ENCODE measurements around the gene GALNT1. TPM values are rescaled to one million over a fixed set of nuclear protein-coding genes. Genes with fewer than 3 reads are reported as not detected.

The GALNT1 gene
- total and polyA plus RNA-seq, 2 donors (not counting 1 experiment from before 2014, with no cell fraction given), result 7.5 to 51.3 TPM

DNA sequence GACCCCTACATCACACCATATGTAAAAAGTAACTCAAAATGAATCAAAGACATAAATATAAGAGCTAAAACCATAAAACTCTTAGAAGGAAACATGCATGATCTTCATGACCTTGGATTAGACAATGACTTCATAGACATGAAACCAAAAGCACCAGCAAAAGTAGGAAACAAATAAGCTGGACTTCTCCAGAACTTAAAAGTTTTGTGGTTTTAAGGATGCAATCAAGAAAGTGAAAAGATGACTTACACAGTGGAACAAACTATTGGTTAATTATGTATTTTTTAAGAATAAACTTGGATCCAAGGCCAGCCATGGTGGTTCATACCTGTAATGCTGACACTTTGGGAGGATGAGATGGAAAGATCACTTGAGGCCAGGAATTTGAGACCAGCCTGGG, 150.2 kb downstream of the GALNT1 start:
- H3K4me2 ChIP-seq (replicated peaks; ENCODE audit: low read depth, low read length, poor library complexity, severe bottlenecking), result no peak overlapping the region
- ChIA-PET POLR2A (no interaction called here), CTCF (interaction anchor here (2.0 kb wide), 1 partner anchor 25 kb away, joined by 7 read pairs; no protein-coding TSS in a partner anchor)
- ATAC-seq (ENCODE audit: low read depth) (no peak), DNase-seq (no peak)
- H3K27me3 Mint-ChIP-seq, result peaks cover 9% of the 10 kb centered on the region
- peaks cover 0 to 9% (median 0%) of the 10 kb centered on the region in 3 donors for H3K9me3 ChIP-seq (ENCODE audit: control extremely low read depth in 1 of 3, control insufficient read depth in 2 of 3, insufficient read depth in 1 of 3, low read length in 2 of 3)
- no peaks in the 10 kb centered on the region for H4K20me1 ChIP-seq (ENCODE audit: control insufficient read depth, insufficient read depth, low read length, poor library complexity, severe bottlenecking)
- intact Hi-C loops (cut with micrococcal nuclease), result no loop called here
- no peak overlapping the region for H3K27ac Mint-ChIP-seq
- no peak overlapping the region for H3K4me3 Mint-ChIP-seq
- H3K4me1 ChIP-seq (ENCODE audit: control insufficient read depth in 2 of 2, insufficient read depth in 2 of 2, low read length in 2 of 2), result no peaks in the 10 kb centered on the region
- peaks cover 10% of the 10 kb centered on the region for H3K9me3 Mint-ChIP-seq (ENCODE audit: insufficient read depth)
- H3K4me3 ChIP-seq (ENCODE audit: control extremely low read depth in 1 of 5, extremely low read depth in 1 of 5, insufficient read depth in 1 of 5, low read depth in 2 of 5, low read length in 4 of 5), result no peak overlapping the region
- no peak overlapping the region for H3K27ac ChIP-seq (ENCODE audit: low read length in 2 of 2)
- H3K27me3 ChIP-seq (replicated peaks in 1 of 4; ENCODE audit: control extremely low read depth in 1 of 4, control insufficient read depth in 3 of 4, insufficient read depth in 4 of 4, low read length in 3 of 4), result no peaks in the 10 kb centered on the region
- no peak overlapping the region for H3K9ac ChIP-seq (ENCODE audit: low read length)
- H3K79me2 ChIP-seq (ENCODE audit: control insufficient read depth, insufficient read depth, low read length), result no peaks in the 10 kb centered on the region
- no peaks in the 10 kb centered on the region for H3K36me3 ChIP-seq (replicated peaks in 1 of 2; ENCODE audit: control extremely low read depth in 1 of 2, control insufficient read depth in 1 of 2, extremely low read depth in 1 of 2, insufficient read depth in 2 of 2, low read length in 1 of 2)
- no peak overlapping the region for H2AFZ ChIP-seq (ENCODE audit: insufficient read depth, low read depth, low read length, poor library complexity, severe bottlenecking)
- no peaks in the 10 kb centered on the region for H3K4me1 Mint-ChIP-seq
- TF ChIP-seq, protein P1, sequence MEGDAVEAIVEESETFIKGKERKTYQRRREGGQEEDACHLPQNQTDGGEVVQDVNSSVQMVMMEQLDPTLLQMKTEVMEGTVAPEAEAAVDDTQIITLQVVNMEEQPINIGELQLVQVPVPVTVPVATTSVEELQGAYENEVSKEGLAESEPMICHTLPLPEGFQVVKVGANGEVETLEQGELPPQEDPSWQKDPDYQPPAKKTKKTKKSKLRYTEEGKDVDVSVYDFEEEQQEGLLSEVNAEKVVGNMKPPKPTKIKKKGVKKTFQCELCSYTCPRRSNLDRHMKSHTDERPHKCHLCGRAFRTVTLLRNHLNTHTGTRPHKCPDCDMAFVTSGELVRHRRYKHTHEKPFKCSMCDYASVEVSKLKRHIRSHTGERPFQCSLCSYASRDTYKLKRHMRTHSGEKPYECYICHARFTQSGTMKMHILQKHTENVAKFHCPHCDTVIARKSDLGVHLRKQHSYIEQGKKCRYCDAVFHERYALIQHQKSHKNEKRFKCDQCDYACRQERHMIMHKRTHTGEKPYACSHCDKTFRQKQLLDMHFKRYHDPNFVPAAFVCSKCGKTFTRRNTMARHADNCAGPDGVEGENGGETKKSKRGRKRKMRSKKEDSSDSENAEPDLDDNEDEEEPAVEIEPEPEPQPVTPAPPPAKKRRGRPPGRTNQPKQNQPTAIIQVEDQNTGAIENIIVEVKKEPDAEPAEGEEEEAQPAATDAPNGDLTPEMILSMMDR (IDR thresholded peaks at IDR 0.05), result no peak
- no peak for TF ChIP-seq EZH2 (IDR thresholded peaks at IDR 0.05; ENCODE audit: borderline replicate concordance, insufficient read depth, low read depth, low read length, poor library complexity, severe bottlenecking)

DNA sequence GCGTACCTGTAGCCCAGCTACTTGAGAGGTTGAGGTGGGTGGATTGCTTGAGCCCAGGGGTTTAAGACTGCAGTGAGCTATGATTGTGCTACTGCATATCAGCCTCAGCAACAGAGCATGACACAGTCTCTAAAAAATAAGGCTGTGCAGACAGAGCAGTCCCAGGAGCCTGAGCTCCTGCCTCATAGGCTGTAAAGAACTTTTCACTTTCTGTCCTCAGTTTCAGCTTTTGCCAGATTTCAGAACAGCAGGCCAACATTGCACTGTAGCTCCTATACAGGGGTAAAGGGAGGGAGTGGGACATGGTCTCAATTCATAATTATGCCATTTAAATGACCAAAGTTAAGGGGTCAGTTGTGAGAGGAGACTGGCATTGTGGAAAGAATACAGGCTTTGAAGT, 150.6 kb downstream of the GALNT1 start:
- Histone ChIP-seq H3K4me2 (replicated peaks; ENCODE audit: low read depth, low read length, poor library complexity, severe bottlenecking) (no peak overlapping the region), H3K79me2 (ENCODE audit: control insufficient read depth, insufficient read depth, low read length) (no peaks in the 10 kb centered on the region), H3K36me3 (replicated peaks in 1 of 2; ENCODE audit: control extremely low read depth in 1 of 2, control insufficient read depth in 1 of 2, extremely low read depth in 1 of 2, insufficient read depth in 2 of 2, low read length in 1 of 2) (no peaks in the 10 kb centered on the region), H4K20me1 (ENCODE audit: control insufficient read depth, insufficient read depth, low read length, poor library complexity, severe bottlenecking) (no peaks in the 10 kb centered on the region), H3K27me3 (replicated peaks in 1 of 4; ENCODE audit: control extremely low read depth in 1 of 4, control insufficient read depth in 3 of 4, insufficient read depth in 4 of 4, low read length in 3 of 4) (no peaks in the 10 kb centered on the region), H3K9ac (ENCODE audit: low read length) (no peak overlapping the region), H3K9me3 (ENCODE audit: control extremely low read depth in 1 of 3, control insufficient read depth in 2 of 3, insufficient read depth in 1 of 3, low read length in 2 of 3) (peaks cover 0 to 9% (median 0%) of the 10 kb centered on the region in 3 donors), H2AFZ (ENCODE audit: insufficient read depth, low read depth, low read length, poor library complexity, severe bottlenecking) (no peak overlapping the region), H3K4me3 (ENCODE audit: control extremely low read depth in 1 of 5, extremely low read depth in 1 of 5, insufficient read depth in 1 of 5, low read depth in 2 of 5, low read length in 4 of 5) (no peak overlapping the region), H3K4me1 (ENCODE audit: control insufficient read depth in 2 of 2, insufficient read depth in 2 of 2, low read length in 2 of 2) (no peaks in the 10 kb centered on the region), H3K27ac (ENCODE audit: low read length in 2 of 2) (no peak overlapping the region)
- intact Hi-C loops (cut with micrococcal nuclease), result no loop called here
- H3K27ac Mint-ChIP-seq, result no peak overlapping the region
- TF ChIP-seq EZH2 (IDR thresholded peaks at IDR 0.05; ENCODE audit: borderline replicate concordance, insufficient read depth, low read depth, low read length, poor library complexity, severe bottlenecking), result no peak
- TF ChIP-seq, protein P1 (IDR thresholded peaks at IDR 0.05), result no peak
- ChIA-PET POLR2A (no interaction called here), CTCF (interaction anchor here (2.0 kb wide), 1 partner anchor 24 kb away, joined by 7 read pairs; no protein-coding TSS in a partner anchor)
- H3K9me3 Mint-ChIP-seq (ENCODE audit: insufficient read depth), result peaks cover 10% of the 10 kb centered on the region
- ATAC-seq (ENCODE audit: low read depth) (no peak), DNase-seq (no peak)
- no CpG with 5 or more reads among the region's 1 CpG for WGBS (ENCODE audit: insufficient coverage)
- no peaks in the 10 kb centered on the region for H3K4me1 Mint-ChIP-seq
- H3K27me3 Mint-ChIP-seq, result peaks cover 9% of the 10 kb centered on the region
- no peak overlapping the region for H3K4me3 Mint-ChIP-seq
